Right lobe of liver (tissue), 4 donors: ENCODE data around the gene FBXW11.
"Not testable (repeated sequence)": the region's sequence is repeated elsewhere in the genome, so short reads cannot be mapped to it uniquely, and the experiment has no call there.

Source experiments
- CTCF ChIP-seq, 4 donors: fragments of 200-600 bp in 3 of 4; fragments of 450-650 bp in 1 of 4; IDR thresholded peaks; one replicate each; pipeline versions ENCODE4 v1.5.1 to v1.8.0; 2016 to 2022; ENCODE audit warnings: antibody characterized with exemption in 4 of 4, mild to moderate bottlenecking in 2 of 4
- POLR2A ChIP-seq: fragments of 450-650 bp; IDR thresholded peaks from one replicate; pipeline ENCODE4 v1.6.1; 2017; ENCODE audit warnings: antibody characterized with exemption, mild to moderate bottlenecking
- donor health status: DM: no; HTN: no; CAD: no.
- donor health status: DM: no; HTN: no; CAD: no.
- donor health status: DM: no; HTN: yes; CAD: no.

DNA sequence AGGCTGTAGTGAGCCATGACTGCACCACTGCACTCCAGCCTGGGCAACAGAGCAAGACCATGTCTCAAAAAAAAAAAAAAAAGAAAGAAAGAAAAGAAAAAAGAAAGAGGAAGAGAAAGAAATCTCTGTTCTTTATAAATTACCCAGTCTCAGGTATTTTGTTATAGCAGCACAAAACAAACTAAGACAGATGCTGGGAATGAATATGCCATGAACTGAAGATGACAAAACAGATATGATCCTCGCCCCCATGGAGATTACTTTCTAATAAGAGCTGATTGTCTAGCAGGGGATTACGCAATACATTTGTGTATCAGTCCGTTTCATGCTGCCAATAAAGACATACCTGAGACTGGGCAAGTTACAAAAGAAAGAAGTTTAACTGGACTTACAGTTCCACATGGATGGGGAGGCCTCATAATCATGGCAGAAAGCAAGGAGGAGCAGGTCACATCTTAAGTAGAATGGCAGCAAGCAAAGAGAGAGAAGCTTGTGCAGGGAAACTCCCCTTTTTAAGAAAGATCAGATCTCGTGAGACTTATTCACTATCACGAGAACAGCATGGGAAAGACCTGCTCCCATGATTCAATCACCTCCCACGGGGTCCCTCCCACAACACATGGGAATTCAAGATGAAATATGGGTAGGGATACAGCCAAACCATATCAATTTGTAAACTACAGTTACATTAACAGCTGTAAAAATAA lies 29.0 kb downstream of the FBXW11 start:
- not testable (repeated sequence) for TF ChIP-seq CTCF (IDR thresholded peaks at IDR 0.05); POLR2A
